Fibroblast of the aortic adventitia (primary cell): ENCODE data around the gene CAPN11. TPM values are rescaled to one million over a fixed set of nuclear protein-coding genes. Genes with fewer than 3 reads are reported as not detected.

Experiments
- DNase-seq: peaks from one replicate; pipeline ENCODE4 v3.0.0-alpha.2; 2010; ENCODE audit warnings: low read depth
- H3K4me3 ChIP-seq: 2 replicates; pipeline ENCODE4 v1.5.1; 2011; ENCODE audit warnings: low read depth, mild to moderate bottlenecking, control low read depth, low read length, moderate library complexity
- CTCF ChIP-seq: IDR thresholded peaks from 2 replicates; pipeline ENCODE4 v1.5.1; 2011; ENCODE audit warnings: mild to moderate bottlenecking, low read length, control low read depth, inconsistent platforms; ENCODE audit not compliant: insufficient read depth
- total RNA-seq: library from RNA; depleted of rRNA; stranded (reverse); fragments of >200 nt; gene quantifications from 2 replicates; pipeline ENCODE4 v1.2.3, GENCODE V29; 2012; ENCODE audit warnings: low replicate concordance

Gene CAPN11
- total RNA-seq, 1 donor = not detected

- no peak for DNase-seq
- H3K4me3 ChIP-seq = no peak overlapping the region
- no peak for TF ChIP-seq CTCF
Observed at GRCh38 chr6:44115866-44116265, 42.8 kb upstream of the CAPN11 start.

DNA sequence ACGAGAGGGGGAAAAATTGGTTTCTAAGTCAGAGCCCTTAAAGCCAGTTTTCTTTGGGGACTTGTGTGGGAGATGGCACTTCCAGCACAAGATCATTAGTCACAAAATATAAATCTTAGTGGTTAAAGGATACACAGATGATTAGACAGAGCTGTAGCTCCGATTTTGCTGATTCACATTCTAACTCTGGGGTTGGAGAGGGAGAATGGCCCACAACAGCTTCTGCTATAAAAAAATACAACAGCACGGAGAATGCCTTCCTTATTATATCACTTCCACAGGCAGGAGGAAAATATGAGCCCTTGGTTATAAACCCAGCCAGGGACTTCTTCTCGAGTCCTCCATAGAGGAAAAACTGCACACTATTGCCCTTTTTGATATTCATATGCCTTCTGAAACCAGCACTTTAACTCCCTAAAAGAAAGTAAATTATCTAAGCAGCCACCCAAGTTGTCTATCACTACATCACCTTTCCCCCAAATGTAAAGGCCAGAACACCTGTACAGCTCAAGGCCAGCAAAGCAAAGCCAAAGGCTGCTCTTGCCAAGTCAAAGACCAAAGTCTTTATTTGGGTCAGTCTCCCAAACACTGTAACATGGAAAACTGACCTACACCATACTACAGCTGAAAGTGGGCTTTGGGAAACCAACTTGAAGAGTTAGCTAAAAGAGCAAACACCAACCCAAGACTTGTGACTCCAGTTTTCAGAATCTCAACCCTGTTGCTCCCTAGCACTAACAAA lies 41.8 kb upstream of the CAPN11 start:
- peak; percentile 86 for DNase-seq
- no peak overlapping the region for H3K4me3 ChIP-seq
- no peak for TF ChIP-seq CTCF

DNA sequence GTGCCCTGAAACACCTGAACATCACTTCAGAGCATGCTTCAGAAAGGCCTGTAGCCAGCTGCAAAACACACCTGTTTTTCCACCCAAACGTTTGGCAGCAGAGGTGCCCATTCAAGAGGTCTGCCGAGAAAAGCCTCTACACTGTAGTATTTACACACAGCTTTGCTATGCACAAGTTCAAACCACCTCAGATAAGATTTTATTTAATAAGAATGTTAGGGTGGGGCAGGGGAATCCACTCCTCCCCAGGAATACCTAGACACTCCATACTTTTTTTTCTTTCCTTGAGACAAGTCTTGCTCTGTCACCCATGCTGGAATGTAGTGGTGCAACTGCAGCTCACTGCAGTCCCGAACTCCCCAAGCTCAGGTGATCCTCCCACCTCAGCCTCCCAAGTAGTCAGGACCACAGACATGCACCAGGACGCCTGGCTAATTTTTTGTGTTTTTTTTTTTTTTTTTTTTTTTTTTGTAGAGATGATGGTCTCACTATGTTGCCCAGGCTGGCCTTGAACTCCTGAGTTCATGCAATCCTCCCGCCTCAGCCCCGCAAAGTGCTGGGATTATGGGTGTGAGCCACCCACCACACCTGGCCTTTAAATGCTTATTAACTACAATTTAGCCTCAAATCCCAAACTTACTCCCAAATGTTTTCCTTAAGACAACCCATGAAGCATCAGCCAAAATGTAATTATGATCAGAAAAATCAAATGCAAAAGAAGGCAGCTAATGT lies 41.1 kb upstream of the CAPN11 start:
- no peak overlapping the region for H3K4me3 ChIP-seq
- DNase-seq = no peak
- TF ChIP-seq CTCF = no peak

DNA sequence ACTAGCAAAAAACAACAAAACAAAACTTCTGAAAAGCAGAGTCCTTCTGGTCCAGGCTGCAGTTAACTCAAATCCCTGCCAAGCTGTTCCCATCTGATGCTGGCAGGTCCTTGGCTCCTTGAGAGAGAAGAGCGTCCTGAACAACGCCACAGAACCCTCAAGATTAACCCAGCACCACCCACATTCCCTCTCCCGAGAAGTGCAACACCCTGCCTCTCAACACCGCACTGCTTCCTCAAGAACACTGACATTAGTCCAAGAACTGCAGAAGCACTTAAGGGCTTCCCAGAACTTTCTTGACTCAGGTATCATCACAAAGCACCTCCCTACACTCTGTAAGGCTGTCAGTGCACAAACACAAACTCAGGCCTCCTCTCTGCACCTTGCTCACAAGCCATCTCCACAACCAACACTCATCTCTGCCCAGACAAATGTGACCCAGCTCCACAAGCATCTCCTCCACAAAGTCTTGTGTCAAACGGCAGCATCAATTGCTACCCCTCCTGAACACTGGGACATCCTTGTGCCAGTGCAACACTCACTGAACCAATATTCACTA lies 38.8 kb upstream of the CAPN11 start:
- peak; percentile 59 for DNase-seq
- no peak for TF ChIP-seq CTCF
- H3K4me3 ChIP-seq = no peak overlapping the region

GRCh38 chr6:44120692-44121443 lies 37.8 kb upstream of the CAPN11 start:
- DNase-seq = no peak
- H3K4me3 ChIP-seq = no peak overlapping the region
- TF ChIP-seq CTCF = no peak

DNA sequence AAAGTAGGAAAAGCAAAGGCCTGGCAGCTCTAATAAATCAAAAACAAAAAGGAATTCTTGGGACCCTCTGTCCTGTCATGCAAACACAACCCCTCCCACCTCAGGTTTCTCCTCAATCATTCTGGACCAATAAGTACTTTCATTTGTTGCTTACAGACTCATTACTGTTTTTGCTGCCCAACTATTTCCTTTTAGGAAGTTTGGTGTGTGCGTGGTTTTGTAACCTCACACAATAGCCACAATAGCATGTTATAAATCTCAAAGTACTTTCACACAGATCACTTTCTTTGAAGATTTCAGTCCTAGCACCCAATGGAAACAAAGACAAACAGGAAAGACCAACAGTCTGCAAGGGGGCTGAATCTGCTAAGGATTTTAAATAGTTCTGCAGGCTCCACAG lies 35.8 kb upstream of the CAPN11 start:
- no peak overlapping the region for H3K4me3 ChIP-seq
- TF ChIP-seq CTCF = no peak
- peak; percentile 52 for DNase-seq
